ENCODE results near the gene KIAA1671.

The KIAA1671 gene

GRCh38 chr22:25183949-25184619 lies 231.6 kb downstream of the KIAA1671 start:
- no peaks in the 10 kb centered on the region for H3K4me1 ChIP-seq (ENCODE audit: insufficient read depth, low read length, severe bottlenecking)
- H3F3A ChIP-seq (ENCODE audit: insufficient read depth, low read length), result no peaks in the 10 kb centered on the region
- H3K9me3 ChIP-seq (ENCODE audit: low read length), result no peaks in the 10 kb centered on the region
- no peaks in the 10 kb centered on the region for H3K79me2 ChIP-seq (ENCODE audit: insufficient read depth, low read length)
- H3K27me3 ChIP-seq (ENCODE audit: insufficient read depth, low read length), result no peaks in the 10 kb centered on the region
- H2AFZ ChIP-seq (ENCODE audit: low read length), result no peak overlapping the region
- no peaks in the 10 kb centered on the region for H3K36me3 ChIP-seq (ENCODE audit: insufficient read depth, low read length)
- H3K9me2 ChIP-seq (ENCODE audit: low read depth, low read length), result no peaks in the 10 kb centered on the region
- no peak overlapping the region for H3K4me3 ChIP-seq (ENCODE audit: low read depth, low read length, poor library complexity, severe bottlenecking)
- no peak overlapping the region for H3K4me2 ChIP-seq (ENCODE audit: low read length)
- TF ChIP-seq CTCF (IDR thresholded peaks at IDR 0.05; ENCODE audit: low read length) (no peak), EZH2 (IDR thresholded peaks at IDR 0.05; ENCODE audit: borderline replicate concordance, low read length) (no peak)
- no peaks in the 10 kb centered on the region for H4K20me1 ChIP-seq (ENCODE audit: insufficient read depth, low read length)
- H3K9ac ChIP-seq (ENCODE audit: low read length), result no peak overlapping the region
- no peak overlapping the region for H3K27ac ChIP-seq (ENCODE audit: low read depth, low read length, poor library complexity, severe bottlenecking)

GRCh38 chr22:25186140-25186539 lies 233.6 kb downstream of the KIAA1671 start:
- no peaks in the 10 kb centered on the region for H3F3A ChIP-seq (ENCODE audit: insufficient read depth, low read length)
- H3K27ac ChIP-seq (ENCODE audit: low read depth, low read length, poor library complexity, severe bottlenecking), result no peak overlapping the region
- H3K4me3 ChIP-seq (ENCODE audit: low read depth, low read length, poor library complexity, severe bottlenecking), result no peak overlapping the region
- H3K9me2 ChIP-seq (ENCODE audit: low read depth, low read length), result no peaks in the 10 kb centered on the region
- H3K4me2 ChIP-seq (ENCODE audit: low read length), result no peak overlapping the region
- H3K27me3 ChIP-seq (ENCODE audit: insufficient read depth, low read length), result no peaks in the 10 kb centered on the region
- no peak overlapping the region for H3K9ac ChIP-seq (ENCODE audit: low read length)
- no peaks in the 10 kb centered on the region for H3K79me2 ChIP-seq (ENCODE audit: insufficient read depth, low read length)
- no peak overlapping the region for H2AFZ ChIP-seq (ENCODE audit: low read length)
- no peaks in the 10 kb centered on the region for H3K9me3 ChIP-seq (ENCODE audit: low read length)
- no peaks in the 10 kb centered on the region for H4K20me1 ChIP-seq (ENCODE audit: insufficient read depth, low read length)
- TF ChIP-seq CTCF (IDR thresholded peaks at IDR 0.05; ENCODE audit: low read length) (no peak), EZH2 (IDR thresholded peaks at IDR 0.05; ENCODE audit: borderline replicate concordance, low read length) (no peak)
- no peaks in the 10 kb centered on the region for H3K36me3 ChIP-seq (ENCODE audit: insufficient read depth, low read length)
- H3K4me1 ChIP-seq (ENCODE audit: insufficient read depth, low read length, severe bottlenecking), result no peaks in the 10 kb centered on the region

- H3K9ac ChIP-seq (ENCODE audit: low read length), result no peak overlapping the region
- H3K4me1 ChIP-seq (ENCODE audit: insufficient read depth, low read length, severe bottlenecking), result no peaks in the 10 kb centered on the region
- no peak overlapping the region for H3K4me3 ChIP-seq (ENCODE audit: low read depth, low read length, poor library complexity, severe bottlenecking)
- no peaks in the 10 kb centered on the region for H3K9me3 ChIP-seq (ENCODE audit: low read length)
- H3K9me2 ChIP-seq (ENCODE audit: low read depth, low read length), result no peaks in the 10 kb centered on the region
- no peak for TF ChIP-seq EZH2 (IDR thresholded peaks at IDR 0.05; ENCODE audit: borderline replicate concordance, low read length)
- H3K27ac ChIP-seq (ENCODE audit: low read depth, low read length, poor library complexity, severe bottlenecking), result no peak overlapping the region
- H3F3A ChIP-seq (ENCODE audit: insufficient read depth, low read length), result no peaks in the 10 kb centered on the region
- H3K4me2 ChIP-seq (ENCODE audit: low read length), result no peak overlapping the region
- no peaks in the 10 kb centered on the region for H4K20me1 ChIP-seq (ENCODE audit: insufficient read depth, low read length)
- H3K36me3 ChIP-seq (ENCODE audit: insufficient read depth, low read length), result no peaks in the 10 kb centered on the region
- no peaks in the 10 kb centered on the region for H3K79me2 ChIP-seq (ENCODE audit: insufficient read depth, low read length)
- no peaks in the 10 kb centered on the region for H3K27me3 ChIP-seq (ENCODE audit: insufficient read depth, low read length)
- no peak overlapping the region for H2AFZ ChIP-seq (ENCODE audit: low read length)
Observed at GRCh38 chr22:25187469-25187868, 235.0 kb downstream of the KIAA1671 start.

DNA sequence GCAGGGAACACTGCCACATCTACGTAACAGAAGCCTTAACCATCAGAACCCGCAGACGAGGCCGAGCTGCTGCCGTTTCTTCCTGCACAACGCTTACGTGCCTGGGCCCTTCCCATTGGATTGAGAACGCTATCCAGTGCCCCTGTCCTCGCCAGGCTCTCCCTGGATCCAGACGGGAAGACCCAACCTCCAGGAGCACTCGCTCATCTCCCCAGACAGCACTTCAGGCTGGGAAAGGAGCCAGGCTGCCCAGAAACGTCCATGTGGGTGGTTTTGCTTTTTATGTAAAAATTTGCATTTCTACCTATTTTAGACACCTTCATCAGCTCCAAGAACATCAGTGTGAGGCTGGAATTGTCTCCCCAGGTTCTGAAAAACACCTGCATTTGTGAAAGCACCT lies 239.9 kb downstream of the KIAA1671 start:
- Histone ChIP-seq H3K4me2 (ENCODE audit: low read length) (no peak overlapping the region), H3K36me3 (ENCODE audit: insufficient read depth, low read length) (no peaks in the 10 kb centered on the region), H3K79me2 (ENCODE audit: insufficient read depth, low read length) (no peaks in the 10 kb centered on the region), H3F3A (ENCODE audit: insufficient read depth, low read length) (no peaks in the 10 kb centered on the region), H2AFZ (ENCODE audit: low read length) (no peak overlapping the region), H3K4me1 (ENCODE audit: insufficient read depth, low read length, severe bottlenecking) (no peaks in the 10 kb centered on the region), H3K9me2 (ENCODE audit: low read depth, low read length) (no peaks in the 10 kb centered on the region), H3K9ac (ENCODE audit: low read length) (no peak overlapping the region), H4K20me1 (ENCODE audit: insufficient read depth, low read length) (no peaks in the 10 kb centered on the region), H3K4me3 (ENCODE audit: low read depth, low read length, poor library complexity, severe bottlenecking) (no peak overlapping the region), H3K9me3 (ENCODE audit: low read length) (no peaks in the 10 kb centered on the region), H3K27me3 (ENCODE audit: insufficient read depth, low read length) (no peaks in the 10 kb centered on the region), H3K27ac (ENCODE audit: low read depth, low read length, poor library complexity, severe bottlenecking) (no peak overlapping the region)
- TF ChIP-seq CTCF (IDR thresholded peaks at IDR 0.05; ENCODE audit: low read length) (no peak), EZH2 (IDR thresholded peaks at IDR 0.05; ENCODE audit: borderline replicate concordance, low read length) (no peak)
